Activated CD8-positive, alpha-beta T cell treated with anti-CD3 and anti-CD28 coated beads, Interleukin-2, amount 10 ng/mL, durations not matched to agents 7 days and 5 days (primary cell): Measurements from ENCODE around the gene IGFL2. TPM values are rescaled to one million over a fixed set of nuclear protein-coding genes. Genes with fewer than 3 reads are reported as not detected.
"Not testable (repeated sequence)": the region's sequence is repeated elsewhere in the genome, so short reads cannot be mapped to it uniquely, and the experiment has no call there.

Experiments used
- ATAC-seq: fragments of 150-1000 bp; cut with Tn5 transposase; one replicate; pipeline ENCODE4 v1.10.0; 2021; ENCODE audit warnings: moderate library complexity
- CTCF ChIA-PET: fragments of 350-600 bp; sonication (Branson Sonifier 250); formaldehyde crosslinking; loops from one replicate; lab custom pipeline; 2021; ENCODE audit warnings: antibody characterized with exemption; lab: Charles Lee
- POLR2A ChIA-PET: fragments of 350-600 bp; sonication (Branson Sonifier 250); formaldehyde crosslinking; loops from one replicate; lab custom pipeline; 2021; ENCODE audit warnings: antibody characterized with exemption; lab: Charles Lee
- DNase-seq: peaks from one replicate; pipeline ENCODE4 v3.0.0-alpha.2; 2020
- H3K27ac Mint-ChIP-seq: one replicate; pipeline ENCODE4 v1.8.0; 2021; ENCODE audit warnings: mild to moderate bottlenecking, mixed read lengths
- H3K27me3 Mint-ChIP-seq: one replicate; pipeline ENCODE4 v1.8.0; 2021; ENCODE audit warnings: low read depth, mixed read lengths
- H3K36me3 Mint-ChIP-seq: one replicate; pipeline ENCODE4 v1.8.0; 2021; ENCODE audit warnings: low read depth, mixed read lengths
- H3K4me1 Mint-ChIP-seq: one replicate; pipeline ENCODE4 v1.8.0; 2021; ENCODE audit warnings: low read depth, mixed read lengths
- H3K4me3 Mint-ChIP-seq: one replicate; pipeline ENCODE4 v1.8.0; 2021; ENCODE audit warnings: mild to moderate bottlenecking, mixed read lengths
- H3K9me3 Mint-ChIP-seq: one replicate; pipeline ENCODE4 v1.8.0; 2022; ENCODE audit warnings: mixed read lengths; ENCODE audit not compliant: insufficient read depth
- total RNA-seq, 2 experiments: library from RNA; stranded (reverse); gene quantifications; one replicate each; pipeline ENCODE4 v1.2.3, GENCODE V29; 2021

The IGFL2 gene
- total RNA-seq, 2 experiments from 2014 or later, result not detected

DNA sequence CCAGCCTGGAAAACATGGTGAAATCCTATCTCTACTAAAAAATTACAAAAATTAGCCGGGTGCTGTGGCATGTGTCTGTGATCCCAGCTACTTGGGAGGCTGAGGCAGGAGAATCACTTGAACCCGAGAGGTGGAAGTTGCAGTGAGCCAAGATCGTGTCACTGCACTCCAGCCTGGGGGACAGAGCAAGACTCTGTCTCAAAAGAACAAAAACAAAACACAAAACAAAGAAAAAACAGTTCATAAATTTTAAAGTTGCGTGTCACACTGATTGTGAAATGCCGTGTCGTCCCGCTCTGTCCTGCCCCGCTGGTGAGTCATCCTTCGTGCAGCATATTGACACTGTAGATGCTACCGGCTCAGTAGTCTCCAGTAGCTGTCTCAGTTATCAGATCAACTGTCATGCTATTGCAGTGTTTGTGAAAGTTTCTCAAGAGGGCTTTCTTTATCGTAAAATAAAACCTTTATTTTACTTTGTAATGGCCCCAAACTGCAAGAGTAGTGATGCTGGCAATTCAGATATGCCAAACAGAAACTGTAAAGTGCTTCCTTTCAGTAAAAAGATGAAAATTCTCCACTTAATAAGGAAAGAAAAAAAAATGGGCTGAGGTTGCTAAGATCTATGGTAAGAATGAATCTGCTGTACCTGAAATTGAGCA is 45.1 kb downstream of the IGFL2 start:
- H3K4me3 Mint-ChIP-seq, result no peak overlapping the region
- no peaks in the 10 kb centered on the region for H3K9me3 Mint-ChIP-seq
- no peak overlapping the region for H3K27ac Mint-ChIP-seq
- no peaks in the 10 kb centered on the region for H3K4me1 Mint-ChIP-seq
- no peaks in the 10 kb centered on the region for H3K36me3 Mint-ChIP-seq
- ChIA-PET POLR2A (no interaction called here), CTCF (no interaction called here)
- DNase-seq (no peak), ATAC-seq (no peak)
- H3K27me3 Mint-ChIP-seq, result peaks cover 47% of the 10 kb centered on the region

GRCh38 chr19:46193678-46194077 is 45.6 kb downstream of the IGFL2 start:
- Mint-ChIP-seq H3K9me3 (no peaks in the 10 kb centered on the region), H3K27ac (no peak overlapping the region), H3K4me3 (no peak overlapping the region), H3K36me3 (no peaks in the 10 kb centered on the region), H3K27me3 (peaks cover 43% of the 10 kb centered on the region), H3K4me1 (no peaks in the 10 kb centered on the region)
- DNase-seq (no peak), ATAC-seq (no peak)
- CTCF ChIA-PET, result interaction anchor here (1.6 kb wide), 1 partner anchor 115 kb away, joined by 4 read pairs; no protein-coding TSS in a partner anchor
- POLR2A ChIA-PET, result no interaction called here

DNA sequence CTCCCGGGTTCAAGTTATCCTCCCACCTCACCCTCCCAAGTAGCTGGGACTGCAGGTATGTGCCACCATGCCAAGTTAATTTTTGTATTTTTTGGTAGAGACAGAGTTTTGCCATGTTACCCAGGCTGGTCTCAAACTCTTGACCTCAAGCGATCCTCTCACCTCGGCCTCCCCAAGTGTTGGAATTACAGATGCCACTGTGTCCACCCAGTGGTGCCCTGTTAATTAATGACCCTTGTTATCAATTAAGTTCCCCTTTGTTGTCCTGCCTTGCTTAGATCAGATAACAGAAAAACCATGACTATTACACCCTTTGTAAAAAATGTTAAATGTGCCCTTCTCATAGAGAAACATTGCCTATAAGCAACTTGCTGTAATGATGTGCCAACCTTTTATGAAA is 47.1 kb downstream of the IGFL2 start:
- CTCF ChIA-PET, result interaction anchor here (1.6 kb wide), 1 partner anchor 117 kb away, joined by 4 read pairs; no protein-coding TSS in a partner anchor
- ATAC-seq (no peak), DNase-seq (no peak)
- POLR2A ChIA-PET, result no interaction called here
- no peaks in the 10 kb centered on the region for H3K9me3 Mint-ChIP-seq
- no peaks in the 10 kb centered on the region for H3K36me3 Mint-ChIP-seq
- no peaks in the 10 kb centered on the region for H3K4me1 Mint-ChIP-seq
- peaks cover 36% of the 10 kb centered on the region for H3K27me3 Mint-ChIP-seq
- H3K27ac Mint-ChIP-seq, result no peak overlapping the region
- H3K4me3 Mint-ChIP-seq, result no peak overlapping the region

DNA sequence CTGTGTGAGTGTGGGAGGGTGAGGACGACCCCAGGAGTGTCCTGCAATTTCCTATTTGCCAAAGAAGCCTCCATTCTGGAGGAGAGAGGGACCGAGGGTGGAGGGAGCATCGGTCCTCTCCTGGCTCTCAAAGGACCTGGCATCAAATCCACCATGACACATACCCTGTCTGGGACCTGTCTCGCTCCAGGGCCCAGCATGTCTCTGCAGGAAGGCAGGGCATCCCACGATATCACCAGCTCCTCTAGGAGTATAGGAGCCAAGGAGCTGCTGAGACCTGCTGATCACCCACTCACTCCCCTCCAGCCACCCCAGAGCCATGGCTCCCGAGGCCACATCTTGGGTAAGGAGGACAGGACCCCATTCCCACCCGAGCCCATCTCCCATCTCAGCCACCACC is 47.9 kb downstream of the IGFL2 start:
- H3K4me1 Mint-ChIP-seq, H3K36me3 Mint-ChIP-seq, DNase-seq, H3K4me3 Mint-ChIP-seq, ATAC-seq, CTCF ChIA-PET, H3K27ac Mint-ChIP-seq, POLR2A ChIA-PET, H3K9me3 Mint-ChIP-seq: not testable (repeated sequence)
- H3K27me3 Mint-ChIP-seq, result peaks cover 33% of the 10 kb centered on the region

DNA sequence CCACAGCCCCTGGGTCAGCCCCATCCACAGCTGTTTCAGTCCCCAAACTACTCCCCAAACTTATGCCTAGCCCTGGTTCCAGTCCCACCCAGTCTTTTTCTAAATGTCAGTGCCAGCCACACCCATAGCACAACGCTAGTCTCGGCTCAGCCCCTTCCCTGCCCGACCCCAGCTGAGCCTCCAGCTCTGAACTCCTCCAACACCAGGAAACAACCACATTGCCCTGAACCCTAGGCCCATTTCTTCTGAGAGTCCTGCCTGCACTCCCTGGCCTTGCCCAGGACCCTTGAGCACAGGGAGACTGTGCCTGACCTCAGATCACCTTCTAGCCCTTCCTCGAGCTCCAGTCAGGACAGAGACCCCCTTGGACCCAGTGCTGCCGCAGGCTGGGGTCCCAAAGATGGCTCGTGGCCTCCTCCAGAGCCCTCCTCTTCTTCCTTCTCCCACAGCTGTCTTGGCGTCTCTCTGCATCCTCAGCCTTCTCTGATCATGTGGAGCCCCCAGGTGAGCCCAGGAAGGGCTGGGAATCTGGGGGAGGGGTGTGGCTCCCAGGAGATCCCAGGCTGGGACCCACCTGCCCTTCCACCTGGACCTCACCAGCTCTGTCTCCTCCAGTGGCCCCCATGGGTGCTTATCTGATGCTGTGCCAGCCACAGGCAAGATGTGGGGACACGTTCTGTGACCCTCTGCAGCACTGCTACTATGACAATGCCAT is 48.5 kb downstream of the IGFL2 start:
- ATAC-seq (no peak), DNase-seq (no peak)
- ChIA-PET POLR2A (no interaction called here), CTCF (no interaction called here)
- no peaks in the 10 kb centered on the region for H3K4me1 Mint-ChIP-seq
- no peak overlapping the region for H3K27ac Mint-ChIP-seq
- H3K27me3 Mint-ChIP-seq, result peaks cover 31% of the 10 kb centered on the region
- H3K36me3 Mint-ChIP-seq, result no peaks in the 10 kb centered on the region
- H3K4me3 Mint-ChIP-seq, result no peak overlapping the region
- H3K9me3 Mint-ChIP-seq, result no peaks in the 10 kb centered on the region

GRCh38 chr19:46197314-46198070 is 49.5 kb downstream of the IGFL2 start:
- ATAC-seq (no peak), DNase-seq (no peak)
- H3K27ac Mint-ChIP-seq, result no peak overlapping the region
- H3K4me1 Mint-ChIP-seq, result no peaks in the 10 kb centered on the region
- CTCF ChIA-PET, result no interaction called here
- H3K9me3 Mint-ChIP-seq, result no peaks in the 10 kb centered on the region
- no peaks in the 10 kb centered on the region for H3K36me3 Mint-ChIP-seq
- POLR2A ChIA-PET, result no interaction called here
- peaks cover 37% of the 10 kb centered on the region for H3K27me3 Mint-ChIP-seq
- H3K4me3 Mint-ChIP-seq, result no peak overlapping the region

GRCh38 chr19:46198756-46199155 is 50.7 kb downstream of the IGFL2 start:
- Mint-ChIP-seq H3K4me3 (no peak overlapping the region), H3K36me3 (no peaks in the 10 kb centered on the region), H3K27me3 (peaks cover 39% of the 10 kb centered on the region), H3K27ac (no peak overlapping the region), H3K4me1 (no peaks in the 10 kb centered on the region), H3K9me3 (no peaks in the 10 kb centered on the region)
- DNase-seq, result no peak
- ATAC-seq, result no peak
- ChIA-PET CTCF (no interaction called here), POLR2A (no interaction called here)

- ATAC-seq, result no peak
- CTCF ChIA-PET, result no interaction called here
- POLR2A ChIA-PET, result no interaction called here
These were observed 53.6 kb downstream of the IGFL2 start for GRCh38 chr19:46201454-46202310.

GRCh38 chr19:46202426-46202825 is 54.4 kb downstream of the IGFL2 start:
- CTCF ChIA-PET, result no interaction called here

More at GRCh38 chr19:46201454-46202310, 53.6 kb downstream of the IGFL2 start:
- DNase-seq, result no peak
- Mint-ChIP-seq H3K36me3 (no peaks in the 10 kb centered on the region), H3K4me1 (no peaks in the 10 kb centered on the region), H3K27ac (no peak overlapping the region), H3K27me3 (peaks cover 27% of the 10 kb centered on the region), H3K4me3 (no peak overlapping the region), H3K9me3 (no peaks in the 10 kb centered on the region)

DNA sequence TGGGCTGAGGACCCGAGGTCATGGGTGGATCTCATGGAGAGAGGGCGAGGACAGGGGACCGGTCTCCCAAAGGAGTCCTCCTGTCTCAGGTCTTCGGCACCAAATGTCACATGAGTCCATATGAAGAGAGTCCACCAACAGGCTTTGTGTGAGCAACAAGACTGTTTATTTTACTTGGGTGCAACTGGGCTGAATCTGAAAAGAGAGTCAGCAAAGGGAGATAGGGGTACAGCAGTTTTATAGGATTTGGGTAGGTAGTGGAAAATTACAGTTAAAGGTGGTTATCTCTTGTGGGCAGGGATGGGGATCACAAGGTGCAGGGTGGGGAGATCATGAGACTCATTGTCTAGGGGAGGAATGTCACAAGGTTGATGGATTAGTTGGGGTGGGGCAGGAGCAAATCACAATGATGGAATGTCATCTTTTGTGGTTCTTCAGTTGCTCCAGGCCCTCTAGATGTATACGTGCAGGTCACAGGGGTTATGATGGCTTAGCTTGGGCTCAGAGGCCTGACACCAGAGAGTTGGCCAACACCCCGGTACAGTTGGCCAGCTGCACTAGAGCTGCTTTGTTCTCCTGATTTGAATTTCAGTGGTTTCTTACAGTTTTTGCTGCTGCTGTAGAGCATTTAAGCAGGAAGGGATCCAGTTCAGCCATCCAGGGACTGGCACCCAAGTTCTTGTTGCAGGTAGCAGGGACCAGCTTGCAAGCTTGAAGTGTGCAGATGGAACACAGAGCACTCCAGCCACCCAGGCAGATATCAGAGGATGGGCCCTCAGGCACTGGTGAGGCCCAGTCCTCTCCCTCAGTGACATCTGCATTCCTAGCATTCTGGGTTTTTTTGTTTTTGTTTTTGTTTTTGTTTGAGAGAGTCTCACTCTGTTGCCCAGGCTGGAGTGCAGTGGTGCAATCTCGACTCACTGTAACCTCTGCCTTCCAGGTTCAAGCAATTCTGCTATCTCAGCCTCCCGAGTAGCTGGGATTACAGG is 55.1 kb downstream of the IGFL2 start:
- DNase-seq (no peak), ATAC-seq (no peak)
- Mint-ChIP-seq H3K27me3 (peaks cover 22% of the 10 kb centered on the region), H3K27ac (no peak overlapping the region), H3K9me3 (no peaks in the 10 kb centered on the region), H3K4me1 (no peaks in the 10 kb centered on the region), H3K36me3 (no peaks in the 10 kb centered on the region), H3K4me3 (no peak overlapping the region)
- ChIA-PET CTCF (no interaction called here), POLR2A (interaction anchor here (0.6 kb wide), 1 partner anchor 125 kb away, joined by 3 read pairs; no protein-coding TSS in a partner anchor)

More at GRCh38 chr19:46202426-46202825, 54.4 kb downstream of the IGFL2 start:
- H3K4me1 Mint-ChIP-seq, result no peaks in the 10 kb centered on the region
- DNase-seq (no peak), ATAC-seq (no peak)
- H3K27ac Mint-ChIP-seq, result no peak overlapping the region
- H3K36me3 Mint-ChIP-seq, result no peaks in the 10 kb centered on the region
- peaks cover 21% of the 10 kb centered on the region for H3K27me3 Mint-ChIP-seq
- POLR2A ChIA-PET, result no interaction called here
- no peaks in the 10 kb centered on the region for H3K9me3 Mint-ChIP-seq
- no peak overlapping the region for H3K4me3 Mint-ChIP-seq
